Fibroblast of mammary gland (primary cell): ENCODE measurements around the gene CNTF.

ENCODE experiments used
- DNase-seq: peaks from one replicate; pipeline ENCODE4 v3.0.0-alpha.2; 2010; ENCODE audit warnings: low read depth
- H3K4me3 ChIP-seq: 2 replicates; pipeline ENCODE4 v1.5.1; 2011; ENCODE audit warnings: low read depth, mild to moderate bottlenecking, low read length, moderate library complexity; ENCODE audit not compliant: control insufficient read depth
- TF ChIP-seq, protein P1 (sequence below): conservative IDR thresholded peaks from 2 replicates; pipeline ENCODE4 v1.5.1; 2011; ENCODE audit warnings: low read depth, low read length, inconsistent platforms; ENCODE audit not compliant: control insufficient read depth, insufficient read depth

The CNTF gene

DNA sequence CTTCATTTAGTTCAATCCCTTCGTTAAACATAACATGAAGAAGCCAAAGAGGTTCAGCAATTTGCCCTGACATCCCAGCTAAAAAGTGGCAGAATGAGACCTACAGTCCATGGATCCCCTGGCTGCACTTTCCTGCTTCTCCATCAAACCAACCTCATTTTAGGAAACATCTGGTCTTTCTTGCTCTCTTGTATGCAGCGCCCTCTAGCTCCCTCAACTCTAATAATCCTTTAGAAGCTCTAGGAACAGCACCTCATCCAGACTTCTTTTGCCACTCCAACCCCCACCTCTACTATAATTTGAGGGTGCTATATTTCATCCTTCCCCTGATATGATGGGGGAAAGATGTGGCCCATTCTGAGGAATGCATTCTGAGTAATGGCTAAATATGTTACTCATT lies 7.4 kb downstream of the CNTF start:
- peak; percentile 76 for DNase-seq
- TF ChIP-seq, protein P1, sequence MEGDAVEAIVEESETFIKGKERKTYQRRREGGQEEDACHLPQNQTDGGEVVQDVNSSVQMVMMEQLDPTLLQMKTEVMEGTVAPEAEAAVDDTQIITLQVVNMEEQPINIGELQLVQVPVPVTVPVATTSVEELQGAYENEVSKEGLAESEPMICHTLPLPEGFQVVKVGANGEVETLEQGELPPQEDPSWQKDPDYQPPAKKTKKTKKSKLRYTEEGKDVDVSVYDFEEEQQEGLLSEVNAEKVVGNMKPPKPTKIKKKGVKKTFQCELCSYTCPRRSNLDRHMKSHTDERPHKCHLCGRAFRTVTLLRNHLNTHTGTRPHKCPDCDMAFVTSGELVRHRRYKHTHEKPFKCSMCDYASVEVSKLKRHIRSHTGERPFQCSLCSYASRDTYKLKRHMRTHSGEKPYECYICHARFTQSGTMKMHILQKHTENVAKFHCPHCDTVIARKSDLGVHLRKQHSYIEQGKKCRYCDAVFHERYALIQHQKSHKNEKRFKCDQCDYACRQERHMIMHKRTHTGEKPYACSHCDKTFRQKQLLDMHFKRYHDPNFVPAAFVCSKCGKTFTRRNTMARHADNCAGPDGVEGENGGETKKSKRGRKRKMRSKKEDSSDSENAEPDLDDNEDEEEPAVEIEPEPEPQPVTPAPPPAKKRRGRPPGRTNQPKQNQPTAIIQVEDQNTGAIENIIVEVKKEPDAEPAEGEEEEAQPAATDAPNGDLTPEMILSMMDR: peak; percentile 84
- H3K4me3 ChIP-seq: no peak overlapping the region

DNA sequence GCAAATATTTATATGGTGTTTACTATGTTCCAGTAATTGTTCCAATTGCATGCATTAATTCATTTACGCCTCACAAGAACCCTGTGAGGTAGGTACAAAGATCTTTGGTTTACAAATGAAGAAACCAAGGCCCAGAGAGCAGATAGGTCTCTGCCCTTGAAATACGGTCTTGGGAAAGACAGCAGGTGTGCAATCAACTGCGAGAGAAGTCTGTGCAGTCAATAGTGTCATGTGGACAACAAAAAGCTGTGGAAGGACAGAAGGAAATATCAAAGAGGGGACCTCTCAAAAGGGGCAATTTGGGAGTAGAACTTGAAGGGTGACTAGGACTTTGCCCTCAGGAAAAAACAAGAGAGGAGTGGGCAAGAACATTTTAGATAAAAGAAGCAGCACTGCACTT lies 8.9 kb downstream of the CNTF start:
- DNase-seq: no peak
- H3K4me3 ChIP-seq: no peak overlapping the region
- TF ChIP-seq, protein P1: no peak

DNA sequence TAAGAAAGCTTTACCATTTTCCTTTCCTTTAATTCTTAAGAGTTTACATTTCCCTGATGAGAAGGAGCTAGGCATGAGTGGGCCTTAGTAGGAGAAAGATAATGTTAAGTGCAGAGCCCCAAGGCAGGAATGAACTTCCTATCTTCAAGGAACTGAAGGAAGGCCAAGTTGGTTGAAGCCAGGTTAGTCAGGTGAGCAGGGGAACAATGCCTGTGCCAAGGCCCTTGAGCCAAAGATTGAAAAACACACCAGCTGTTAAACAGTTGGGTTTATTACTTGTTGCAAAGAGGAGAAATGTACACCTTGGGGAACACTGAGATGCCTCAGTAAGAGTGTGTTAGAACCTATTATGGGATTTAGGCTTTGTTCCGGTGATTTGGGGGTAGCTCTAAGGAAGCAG lies 10.0 kb downstream of the CNTF start:
- TF ChIP-seq, protein P1: no peak
- DNase-seq: no peak

DNA sequence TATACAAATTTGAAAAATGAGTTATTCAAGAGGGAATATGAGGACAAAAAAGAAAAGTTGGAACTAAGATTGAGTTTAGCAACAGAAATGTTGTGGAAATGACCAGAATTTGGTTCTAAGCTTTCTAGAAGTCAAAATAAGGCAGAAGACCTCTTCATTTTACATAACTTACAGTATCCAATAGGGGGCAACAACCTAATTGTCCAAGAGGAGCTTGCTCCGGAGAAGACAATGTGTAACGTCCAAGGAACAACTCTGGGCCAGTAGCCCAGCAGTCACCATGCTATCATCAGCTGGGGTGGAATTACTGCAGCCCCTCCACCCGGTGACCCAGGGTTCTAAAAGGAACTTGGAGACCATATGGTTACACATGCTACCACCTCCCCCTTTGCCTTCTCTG lies 14.1 kb downstream of the CNTF start:
- TF ChIP-seq, protein P1: no peak
- no peak overlapping the region for H3K4me3 ChIP-seq

More for the DNA sequence above, 10.0 kb downstream of the CNTF start:
- H3K4me3 ChIP-seq: no peak overlapping the region

DNA sequence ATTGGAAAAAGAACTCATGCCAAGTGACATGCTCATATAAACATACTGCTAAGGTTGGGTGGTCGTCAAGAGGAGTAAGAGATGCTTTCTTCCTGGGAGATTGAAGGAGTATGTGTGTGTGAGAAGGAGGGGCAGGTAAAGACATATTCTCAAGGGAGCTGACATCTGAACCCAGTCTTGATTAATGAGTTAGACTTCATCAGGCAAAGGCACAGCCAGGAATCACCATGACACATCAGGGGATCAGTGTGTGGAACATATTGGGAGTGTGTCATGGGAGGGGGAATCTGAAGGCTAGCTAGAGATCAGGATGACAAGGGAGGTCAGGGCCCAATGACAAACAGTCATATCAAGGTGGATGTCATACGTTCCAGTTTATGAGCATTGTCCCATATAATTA lies 14.9 kb downstream of the CNTF start:
- TF ChIP-seq, protein P1: no peak
- H3K4me3 ChIP-seq: no peak overlapping the region
- peak; percentile 24 for DNase-seq

More for the DNA sequence above, 14.1 kb downstream of the CNTF start:
- no peak for DNase-seq

DNA sequence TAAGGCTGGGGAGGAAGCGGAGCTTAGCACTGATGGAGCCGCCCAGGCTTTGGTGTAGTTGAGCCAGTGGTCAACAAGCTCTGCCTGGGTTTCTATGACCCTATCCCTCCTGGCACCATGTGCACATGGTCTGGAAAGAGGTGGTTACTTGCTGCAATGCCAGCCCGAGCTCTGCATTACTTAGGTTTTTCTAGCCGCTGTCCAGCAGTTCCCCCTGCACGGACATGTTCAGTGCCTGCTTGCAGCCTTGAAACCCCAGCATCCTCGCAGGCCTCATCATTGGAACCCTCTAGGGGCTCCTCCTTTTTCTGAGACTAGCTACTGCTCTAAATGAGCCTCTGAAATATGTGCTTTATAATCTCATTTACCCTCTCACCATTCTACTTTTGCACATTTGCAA lies 16.6 kb downstream of the CNTF start:
- no peak overlapping the region for H3K4me3 ChIP-seq
- TF ChIP-seq, protein P1: no peak
- no peak for DNase-seq

DNA sequence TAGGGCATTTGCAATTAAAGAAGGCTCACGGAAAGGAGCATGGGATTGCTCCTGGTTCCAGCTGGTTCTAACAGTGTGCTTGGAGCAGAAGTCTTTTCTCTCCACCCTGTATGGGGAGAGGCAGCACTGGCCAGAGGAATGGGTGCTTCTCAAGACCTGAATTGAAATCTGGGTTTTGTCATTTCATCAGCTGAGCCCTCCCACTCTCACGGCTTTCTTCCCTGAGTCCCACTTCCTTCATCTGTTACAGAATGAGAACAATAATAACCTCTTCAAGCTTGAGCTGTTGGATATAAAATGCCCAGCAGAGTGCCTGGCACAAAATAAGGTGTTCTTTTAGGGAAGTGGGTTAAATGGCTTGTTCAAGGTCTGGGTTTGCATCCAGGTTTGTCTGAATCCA lies 17.2 kb downstream of the CNTF start:
- no peak for DNase-seq
- TF ChIP-seq, protein P1: no peak
- no peak overlapping the region for H3K4me3 ChIP-seq
